GM19238 (cell line): ENCODE data around the gene MYO5A.
"Not testable (repeated sequence)": the region's sequence is repeated elsewhere in the genome, so short reads cannot be mapped to it uniquely, and the experiment has no call there.

Experiments
- DNase-seq: peaks from one replicate; pipeline ENCODE4 v3.0.0; 2011; ENCODE audit warnings: low spot score; ENCODE audit not compliant: insufficient read length

The MYO5A gene

DNA sequence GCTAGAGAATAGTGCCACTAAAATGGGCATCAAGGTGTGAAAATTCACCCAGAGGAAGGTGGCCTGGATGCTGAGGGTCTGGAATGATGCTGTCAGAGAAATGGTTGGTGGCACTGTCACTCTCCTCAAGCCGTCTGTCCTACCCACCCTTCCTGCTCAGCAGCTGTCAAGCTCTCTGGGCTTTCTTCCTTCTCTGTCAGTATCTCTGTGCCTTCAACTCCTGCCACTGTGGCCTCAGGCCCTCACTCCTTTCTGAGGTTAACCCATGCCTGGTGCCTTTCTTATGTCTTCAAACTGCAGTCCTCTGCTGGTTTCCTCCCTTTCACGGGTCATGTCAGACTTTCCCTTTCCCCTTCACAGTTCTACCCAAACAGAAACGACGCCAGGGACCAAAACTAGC, 237.5 kb downstream of the MYO5A start:
- no peak for DNase-seq

DNA sequence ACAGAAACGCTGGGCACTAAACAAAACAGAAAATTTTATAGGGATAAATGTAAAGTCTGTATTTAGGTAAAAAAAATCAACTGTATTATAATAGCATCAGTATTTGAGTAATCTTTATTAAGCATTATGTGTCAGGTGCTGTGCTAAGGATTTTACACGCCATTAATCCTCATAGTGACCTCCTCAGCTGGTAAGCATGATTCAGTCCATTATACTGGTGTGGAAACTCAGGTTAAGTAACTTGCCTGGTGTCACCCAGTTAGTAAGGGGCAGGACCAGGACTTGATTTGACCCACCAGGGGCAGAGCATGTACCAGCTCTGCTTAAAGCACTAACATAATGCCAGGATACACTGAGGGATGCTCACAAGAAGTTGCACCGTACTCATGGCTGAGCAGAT, 237.9 kb downstream of the MYO5A start:
- no peak for DNase-seq

DNA sequence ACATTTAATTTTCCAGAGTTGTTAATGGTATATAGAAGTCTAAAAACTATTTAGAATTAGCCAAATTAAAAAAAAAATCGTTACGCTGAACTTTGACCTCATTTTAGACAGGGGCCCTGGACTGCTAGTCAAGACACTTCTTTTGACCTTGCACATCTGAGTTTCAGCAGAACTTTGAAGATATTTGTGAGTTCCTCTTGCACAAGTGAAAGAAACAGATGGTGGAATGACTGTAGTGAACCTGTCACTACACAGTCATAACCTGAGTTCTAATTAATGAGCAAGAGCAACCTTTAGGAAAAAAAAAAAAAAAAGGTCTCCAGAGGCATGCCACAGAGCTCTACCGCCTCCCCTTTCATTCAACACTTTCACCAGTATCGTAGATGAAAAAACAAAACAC, 238.4 kb downstream of the MYO5A start:
- DNase-seq = no peak

DNA sequence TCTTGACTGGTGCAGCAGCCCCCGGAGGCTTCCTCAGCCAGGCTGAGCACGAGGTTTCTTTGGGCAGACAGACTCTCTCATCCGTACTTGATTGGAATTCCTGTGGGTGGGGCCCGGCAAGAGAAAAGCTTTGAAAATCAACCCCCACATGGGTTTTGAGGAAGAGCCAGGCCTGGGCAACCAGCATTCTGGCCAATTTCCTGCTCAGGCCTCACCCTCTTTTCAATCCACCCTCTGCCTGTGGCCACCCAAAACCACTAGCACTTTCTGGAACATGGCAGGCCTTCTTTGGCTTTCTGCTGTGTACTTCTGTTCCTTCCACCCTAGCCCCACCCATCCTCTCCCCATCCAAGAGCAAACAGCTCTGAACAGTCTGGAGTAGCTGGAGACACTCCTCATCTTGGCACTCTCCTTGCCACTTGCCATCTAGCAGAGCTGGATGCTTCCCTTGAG, 239.0 kb downstream of the MYO5A start:
- no peak for DNase-seq

DNA sequence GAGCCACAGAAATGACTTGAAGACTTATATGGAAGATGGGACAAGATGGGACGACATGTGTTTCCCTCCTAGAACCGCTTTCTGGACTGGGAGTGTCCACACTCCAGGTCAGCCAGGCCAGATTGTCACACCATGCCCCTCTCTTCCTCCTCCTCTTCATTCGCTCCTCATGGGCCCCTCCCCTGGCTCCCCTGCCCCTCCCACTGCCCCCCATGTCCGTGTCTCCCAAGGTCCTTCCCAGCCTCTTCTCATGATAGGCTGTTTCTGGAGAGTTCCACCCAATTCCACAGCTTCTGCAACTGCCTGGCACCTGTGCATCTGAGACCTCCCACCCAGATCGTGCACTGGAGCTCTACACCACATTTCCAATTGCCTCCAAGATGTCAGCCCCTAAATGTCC, 239.7 kb downstream of the MYO5A start:
- no peak for DNase-seq

DNA sequence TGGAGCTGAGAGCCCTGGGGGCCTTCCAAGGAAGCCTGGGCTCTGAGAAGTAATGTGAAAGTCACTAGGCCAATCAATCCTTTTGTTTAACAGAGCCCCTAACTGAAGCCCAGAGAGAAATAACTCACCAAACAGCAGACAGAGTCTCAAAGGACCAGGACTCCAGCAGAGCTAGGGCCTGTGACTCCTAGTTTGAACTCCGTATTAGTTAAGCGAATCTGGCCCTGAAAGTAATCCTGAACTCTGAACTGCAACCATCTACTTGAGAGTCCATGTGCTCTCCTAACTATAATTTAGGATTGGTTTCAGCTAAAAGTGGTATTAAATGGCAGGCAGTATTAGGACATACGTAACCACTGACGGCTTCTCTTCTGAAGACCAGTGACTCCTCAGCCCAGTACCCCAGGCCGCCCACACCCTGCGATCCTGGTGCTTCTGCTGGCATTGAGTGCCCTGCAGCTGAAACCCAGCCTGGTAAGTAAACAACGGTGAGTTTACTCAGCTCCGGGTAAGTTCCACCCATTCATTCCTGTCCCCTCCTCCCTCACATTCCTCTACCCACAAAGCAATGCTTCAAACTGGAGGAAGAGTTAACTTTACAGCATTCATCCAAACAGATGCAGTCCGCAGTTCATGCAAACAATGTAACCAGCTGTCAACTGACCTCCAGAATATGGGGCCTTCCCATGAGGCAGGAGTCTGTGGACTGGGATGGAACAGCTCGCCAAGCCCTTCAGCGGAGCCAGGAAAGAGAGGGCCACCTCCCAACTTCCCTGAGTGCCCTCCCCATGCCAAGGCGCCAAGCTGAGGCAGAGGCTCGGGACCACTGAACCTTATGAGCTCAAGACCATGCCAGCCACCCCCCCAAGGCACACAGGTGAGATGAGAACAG, 240.4 kb downstream of the MYO5A start:
- no peak for DNase-seq

DNA sequence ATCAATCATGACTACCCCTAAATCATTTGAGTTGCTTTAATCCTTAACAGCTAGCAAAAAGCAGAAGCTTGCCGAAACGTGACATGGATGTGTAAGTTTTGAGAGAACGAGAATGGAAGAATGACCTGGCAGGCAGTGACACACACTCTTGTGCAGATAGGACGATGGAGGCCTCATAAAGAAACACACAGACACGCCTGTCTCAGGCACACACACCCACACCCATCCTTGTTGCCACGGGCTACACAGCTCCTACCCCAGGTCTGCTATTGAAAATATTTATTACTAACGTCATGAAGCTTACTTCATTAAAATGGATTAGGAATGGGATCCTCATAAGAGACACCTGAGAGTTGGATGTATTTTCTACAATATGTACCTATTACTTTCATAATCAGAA, 241.6 kb downstream of the MYO5A start:
- DNase-seq = no peak

DNA sequence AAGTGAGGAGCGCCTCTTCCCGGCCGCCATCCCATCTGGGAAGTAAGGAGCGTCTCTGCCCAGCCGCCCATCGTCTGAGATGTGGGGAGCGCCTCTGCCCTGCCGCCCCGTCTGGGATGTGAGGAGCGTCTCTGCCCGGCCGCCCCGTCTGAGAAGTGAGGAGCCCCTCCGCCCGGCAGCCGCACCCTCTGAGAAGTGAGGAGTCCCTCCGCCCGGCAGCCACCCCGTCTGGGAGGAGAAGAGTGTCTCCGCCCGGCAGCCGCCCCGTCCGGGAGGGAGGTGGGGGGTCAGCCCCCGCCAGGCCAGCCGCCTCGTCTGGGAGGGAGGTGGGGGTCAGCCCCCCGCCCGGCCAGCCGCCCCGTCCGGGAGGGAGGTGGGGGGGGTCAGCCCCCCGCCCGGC, 242.7 kb downstream of the MYO5A start:
- not testable (repeated sequence) for DNase-seq

DNA sequence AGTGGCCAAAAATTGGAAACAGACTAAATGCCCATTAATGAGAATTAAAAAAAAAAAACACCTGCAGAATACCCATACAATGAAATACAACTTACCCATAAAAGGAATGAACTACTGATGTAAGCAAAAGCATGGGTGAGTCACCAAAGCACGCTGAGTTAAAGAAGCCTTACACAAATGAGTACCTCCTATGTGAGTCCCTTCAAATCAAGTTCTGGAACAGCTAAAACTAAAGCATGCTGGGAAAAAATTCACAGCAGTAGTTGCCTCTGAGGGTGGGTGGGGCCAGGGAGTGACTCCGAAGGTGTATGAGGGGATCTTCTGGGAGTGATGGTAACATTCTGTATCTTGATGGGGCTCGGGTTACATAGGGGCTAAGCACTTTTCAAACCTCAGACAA, 244.5 kb downstream of the MYO5A start:
- DNase-seq = no peak

DNA sequence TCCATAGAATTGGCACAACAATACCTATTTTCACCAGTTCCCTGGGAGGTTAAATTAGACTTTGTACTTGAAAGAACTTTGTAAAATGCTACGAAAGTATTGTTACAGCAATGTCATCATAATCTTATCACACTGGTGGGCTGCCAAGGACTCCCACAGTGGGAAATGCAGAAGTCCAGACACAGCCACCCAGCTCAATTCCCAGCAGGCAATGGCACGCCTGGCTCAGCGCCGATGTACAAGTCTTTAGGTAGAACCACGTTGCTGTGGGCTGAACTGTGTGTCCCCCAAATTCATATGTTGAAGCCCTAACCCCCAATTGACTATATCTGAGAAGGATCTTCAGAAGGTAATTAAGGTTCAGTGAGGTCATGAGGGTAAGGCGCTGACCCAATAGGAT, 245.4 kb downstream of the MYO5A start:
- DNase-seq = no peak

DNA sequence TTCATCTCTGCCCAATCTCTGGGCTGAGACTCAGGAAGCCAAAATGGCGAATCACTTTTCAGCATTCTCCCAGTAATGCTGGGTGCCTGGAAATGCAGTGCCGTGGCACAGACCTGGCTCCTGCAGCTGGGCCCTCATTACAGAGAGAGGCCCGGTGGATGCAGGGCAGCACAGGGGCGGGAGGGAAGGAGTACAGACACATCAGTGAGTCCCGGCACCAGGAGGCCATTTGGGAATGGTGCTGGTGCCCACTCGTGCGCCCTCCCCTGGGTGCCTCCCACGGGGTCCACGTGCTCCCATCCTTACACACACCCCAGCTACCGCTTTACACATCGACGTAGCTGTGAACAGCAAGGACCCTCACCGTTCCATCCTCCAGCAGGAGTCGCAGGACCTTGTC, 246.3 kb downstream of the MYO5A start:
- no peak for DNase-seq

DNA sequence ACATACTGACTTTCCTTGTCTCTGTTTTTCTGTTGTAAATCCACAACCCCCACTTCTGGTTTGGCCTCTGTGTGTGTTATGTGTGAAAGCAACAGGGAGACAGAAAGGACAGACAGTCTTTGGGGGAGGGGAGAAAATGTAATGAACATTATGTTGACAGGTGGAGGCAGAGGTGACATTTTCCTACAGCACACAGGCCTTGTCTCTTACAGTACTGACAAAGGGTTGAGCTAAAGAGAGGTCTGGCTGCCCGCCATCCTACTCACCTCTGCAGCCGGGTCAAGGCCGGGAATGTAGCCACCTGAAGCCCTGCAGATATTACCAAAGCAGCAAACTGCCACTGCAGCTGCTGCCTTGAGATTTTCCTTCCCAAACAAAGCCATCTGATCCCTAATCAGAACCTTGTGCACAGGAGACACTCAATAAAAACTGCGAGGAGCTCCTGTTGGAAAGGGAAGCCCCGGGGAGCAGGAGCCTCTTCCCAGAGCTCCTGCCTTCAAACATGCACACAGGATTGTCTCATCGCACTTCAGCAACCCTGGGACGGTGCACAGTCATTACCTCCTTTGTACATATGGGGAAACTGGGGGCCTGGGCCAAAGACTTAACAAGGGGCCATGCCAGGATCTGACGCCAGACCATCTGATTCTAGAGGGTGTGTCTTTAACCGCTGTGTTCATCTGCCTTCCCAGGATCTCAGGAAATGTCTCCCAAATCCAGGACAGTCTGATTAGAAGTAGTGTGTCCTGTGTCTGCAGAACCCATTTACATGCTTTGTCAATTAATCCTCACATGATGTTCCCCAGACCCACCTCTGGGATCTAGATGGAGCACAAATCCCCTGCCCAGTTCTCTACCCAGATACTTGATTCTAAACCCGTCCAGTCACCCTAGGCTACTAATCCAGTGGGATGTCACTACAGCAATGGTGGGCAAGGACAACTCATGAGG, 247.3 kb downstream of the MYO5A start:
- DNase-seq = no peak

DNA sequence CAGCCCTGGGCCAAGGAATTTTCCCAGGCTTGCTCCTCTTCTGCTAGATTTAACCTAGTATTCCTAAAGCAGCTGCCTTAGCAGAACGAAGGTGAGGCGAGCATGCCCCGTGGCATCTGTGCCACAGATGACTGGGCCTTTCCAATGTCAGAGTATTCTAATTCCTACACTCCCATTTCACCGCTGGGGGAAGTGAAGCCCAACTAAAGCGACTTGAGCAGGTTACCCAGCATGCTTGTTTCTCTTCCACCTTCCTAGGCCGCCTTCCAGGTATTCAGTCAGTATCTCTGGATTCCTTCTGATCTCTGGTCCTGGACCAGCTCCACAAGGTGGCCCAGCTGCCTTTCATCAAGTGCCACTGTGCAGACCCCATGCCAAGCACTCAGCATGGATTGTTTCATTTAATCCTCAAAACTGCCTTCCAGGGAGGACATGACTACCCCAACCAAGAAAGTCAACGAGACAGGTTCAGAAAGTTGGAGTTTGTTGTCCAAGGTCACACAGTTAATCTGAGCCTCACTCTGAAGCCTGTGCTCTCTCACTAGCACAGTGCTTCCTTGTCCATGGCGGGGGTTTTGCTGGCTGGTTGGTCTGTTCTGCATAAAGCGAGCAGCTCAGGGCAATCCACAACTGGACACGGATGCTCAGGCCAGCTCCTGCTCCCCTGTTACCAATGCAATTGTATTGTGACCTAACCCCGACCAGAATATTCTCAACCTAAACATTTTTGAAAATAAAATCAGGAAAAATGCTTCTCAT, 248.2 kb downstream of the MYO5A start:
- no peak for DNase-seq

DNA sequence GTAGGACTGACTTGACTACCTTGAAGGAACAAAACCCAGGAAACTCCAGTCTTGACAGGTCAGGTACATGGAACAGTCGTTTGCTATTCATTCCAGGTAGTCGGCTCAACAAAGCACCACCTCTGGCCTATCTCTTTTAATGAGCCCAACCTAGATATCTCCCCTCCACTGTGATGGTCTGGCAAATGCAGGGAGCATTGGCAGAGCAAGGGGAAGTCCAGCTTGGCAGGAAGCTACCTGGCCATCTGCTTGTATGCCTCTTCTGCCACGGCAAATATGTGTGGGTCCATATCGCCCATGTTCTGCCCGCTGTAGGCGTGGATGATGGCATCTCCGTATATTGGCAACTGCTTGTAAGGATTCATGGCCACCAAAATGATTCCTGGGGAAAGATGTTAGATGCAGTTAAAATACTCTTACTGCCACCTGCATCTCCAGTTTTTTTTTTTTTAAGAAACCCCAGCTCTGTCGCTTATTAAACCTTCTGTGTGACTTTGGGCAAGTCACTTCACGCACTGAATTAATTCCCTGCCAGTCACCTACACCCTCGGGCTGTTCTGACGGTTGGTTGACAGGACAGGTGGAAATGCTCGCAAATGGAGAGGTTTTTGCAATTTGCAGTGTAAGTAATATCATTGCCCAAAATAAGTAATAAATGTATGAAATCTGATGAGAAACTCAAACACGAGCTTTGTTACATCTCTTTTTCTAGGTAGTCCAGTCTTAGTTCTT, 249.9 kb downstream of the MYO5A start:
- DNase-seq = no peak

DNA sequence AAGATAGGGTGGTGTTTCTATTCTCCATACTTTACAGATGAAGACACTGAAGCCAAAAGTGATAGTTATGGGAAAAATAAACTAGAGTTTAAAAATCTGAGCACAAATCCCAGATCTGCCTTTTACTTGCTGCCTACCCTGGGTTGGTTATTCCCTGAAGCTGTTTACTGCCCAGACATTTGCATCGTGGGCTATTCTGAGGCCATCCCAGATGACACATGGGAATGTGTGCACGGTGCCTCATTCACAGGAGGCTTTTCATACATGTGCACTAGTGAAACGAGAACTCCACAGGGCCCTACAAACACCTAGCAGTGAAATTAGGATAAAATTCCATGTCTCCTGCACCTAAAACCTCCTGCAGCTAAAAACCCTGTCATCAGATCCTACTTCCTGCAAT, 250.5 kb downstream of the MYO5A start:
- no peak for DNase-seq

DNA sequence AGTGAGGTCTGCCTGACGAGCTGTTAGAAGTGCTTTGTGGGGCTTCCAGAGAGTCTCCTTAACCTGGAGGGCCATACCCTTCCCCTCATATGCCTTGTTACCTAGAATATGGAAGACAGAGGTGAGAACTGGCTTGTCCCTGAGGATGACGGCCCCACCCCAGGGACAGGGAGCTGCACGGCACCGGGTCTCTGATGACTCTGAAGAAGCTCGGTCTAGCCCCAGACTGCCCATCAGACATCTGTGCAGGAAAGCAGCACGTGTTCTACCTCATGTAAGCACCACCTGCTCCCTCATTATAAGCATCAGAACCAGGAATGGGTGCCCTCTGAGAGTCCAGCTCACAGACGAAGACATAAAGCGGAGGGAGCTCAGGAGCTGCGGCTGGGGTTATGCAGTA, 251.1 kb downstream of the MYO5A start:
- DNase-seq = no peak

DNA sequence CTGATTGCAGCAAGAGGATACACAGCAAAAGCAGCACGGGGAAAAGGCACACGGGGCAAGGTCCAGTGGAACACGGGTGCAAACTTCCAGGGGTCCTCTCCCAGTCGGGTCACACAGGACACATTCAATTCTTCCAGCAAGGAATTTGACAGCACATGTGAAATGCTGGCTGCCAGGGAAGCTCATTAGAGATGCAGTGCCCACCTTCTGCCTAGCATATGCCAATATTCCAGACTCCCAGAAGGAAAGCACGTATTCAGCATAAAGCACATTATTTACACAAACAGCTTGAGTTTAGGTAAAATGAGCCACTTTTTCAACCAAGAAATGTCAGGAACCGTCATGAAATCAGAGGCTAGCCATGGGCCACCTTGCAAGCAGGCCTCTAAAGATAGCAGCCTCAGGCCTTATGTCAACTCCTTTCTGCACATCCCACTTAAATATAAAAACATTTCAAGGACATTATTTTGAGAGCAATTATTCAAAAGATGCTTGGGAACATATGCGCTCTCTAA, 252.4 kb downstream of the MYO5A start:
- DNase-seq = no peak

DNA sequence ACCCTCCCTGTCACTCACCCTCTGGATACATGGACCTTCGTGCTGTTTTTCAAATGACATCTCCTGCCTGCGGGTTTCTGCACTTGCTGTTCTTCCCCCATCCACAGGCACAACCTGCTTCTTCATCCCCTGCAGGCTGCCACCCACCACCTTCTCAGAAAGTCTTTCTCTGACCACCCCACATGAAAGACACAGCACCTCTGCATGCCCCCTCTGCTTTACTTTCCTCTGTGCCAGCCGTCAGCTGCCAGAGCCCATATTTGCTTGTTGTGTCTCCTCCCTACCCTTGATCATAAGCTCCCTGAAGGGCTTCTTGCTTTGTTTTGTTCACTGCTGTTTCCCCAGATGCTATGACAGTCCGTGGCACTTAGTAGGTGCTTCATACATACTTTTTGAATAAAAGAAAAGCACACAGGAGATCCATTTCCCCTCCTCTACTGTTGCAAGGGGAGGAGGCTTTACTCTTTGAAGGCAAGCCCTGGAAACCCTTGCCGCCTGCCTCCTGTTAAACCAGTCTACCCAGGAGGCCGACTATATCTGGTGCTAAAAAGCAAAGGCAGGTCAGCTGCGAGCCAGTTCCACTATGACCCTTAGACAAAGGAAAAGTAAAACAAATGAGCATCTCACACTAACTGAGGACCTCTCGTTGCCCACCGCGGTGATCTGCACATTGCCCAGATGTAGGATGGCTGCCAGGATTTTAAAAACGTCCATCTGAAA, 265.0 kb downstream of the MYO5A start:
- DNase-seq = no peak

DNA sequence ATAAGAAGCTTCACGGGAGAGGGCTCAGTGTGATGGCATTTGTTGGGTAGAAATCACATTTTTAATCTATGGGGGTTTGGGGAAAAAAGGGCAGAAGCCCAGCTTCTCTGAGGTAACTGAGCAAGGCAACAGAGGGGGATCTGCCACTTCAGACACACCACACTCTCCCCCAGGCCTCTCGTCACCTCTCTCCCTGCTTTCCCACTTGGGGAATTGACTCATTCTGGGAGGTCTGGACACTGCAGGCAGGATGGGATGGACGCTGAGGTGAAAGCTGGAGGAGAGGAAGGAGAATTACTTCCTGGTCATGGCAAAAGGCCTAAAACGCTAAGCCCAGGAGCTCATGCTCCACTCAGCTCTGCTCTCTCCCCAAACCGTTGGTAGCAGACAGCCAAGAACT, 266.3 kb downstream of the MYO5A start:
- no peak for DNase-seq
